Breast epithelium (tissue), 4 donors: ENCODE results near the gene KDM4B. TPM values are rescaled to one million over a fixed set of nuclear protein-coding genes. Genes with fewer than 3 reads are reported as not detected.
"Not testable (repeated sequence)": the region's sequence is repeated elsewhere in the genome, so short reads cannot be mapped to it uniquely, and the experiment has no call there.

Source experiments
- DNase-seq, 2 donors: peaks; one replicate each; pipeline ENCODE4 v3.0.0-alpha.2; 2019; ENCODE audit warnings: low spot score in 2 of 2
- H3K27ac ChIP-seq, 2 donors: fragments of 200-600 bp; sonication (generic) in 1 of 2; one replicate each; pipeline ENCODE4 v1.5.1; 2016 to 2019; ENCODE audit warnings: mild to moderate bottlenecking in 1 of 2
- H3K27me3 ChIP-seq, 2 donors: fragments of 200-600 bp; sonication (generic) in 1 of 2; one replicate each; pipeline versions ENCODE4 v1.5.1 to v1.6.0; 2017 to 2019; ENCODE audit warnings: control low read depth in 1 of 2, mild to moderate bottlenecking in 1 of 2
- H3K36me3 ChIP-seq: fragments of 200-600 bp; one replicate; pipeline ENCODE4 v1.5.1; 2019
- H3K4me1 ChIP-seq, 2 donors: fragments of 200-600 bp; sonication (generic); one replicate each; pipeline ENCODE4 v1.5.1; 2016 to 2019; ENCODE audit warnings: control low read depth in 1 of 2
- H3K4me3 ChIP-seq, 3 donors: fragments of 200-600 bp; sonication (generic); 1 replicate in 2 of 3; 2 replicates in 1 of 3; pipeline ENCODE4 v1.5.1; 2016 to 2019; ENCODE audit warnings: mild to moderate bottlenecking in 3 of 3, moderate library complexity in 2 of 3
- H3K9me3 ChIP-seq, 2 donors: fragments of 200-600 bp; sonication (generic) in 1 of 2; one replicate each; pipeline ENCODE4 v1.5.1; 2016 to 2019; ENCODE audit warnings: control low read depth in 1 of 2
- CTCF ChIP-seq, 3 donors: fragments of 450-650 bp; IDR thresholded peaks; one replicate each; pipeline ENCODE4 v1.5.1; 2016 to 2017; ENCODE audit warnings: antibody characterized with exemption in 3 of 3, mild to moderate bottlenecking in 3 of 3, moderate library complexity in 3 of 3
- POLR2A ChIP-seq: fragments of 450-650 bp; IDR thresholded peaks from one replicate; pipeline ENCODE4 v1.6.1; 2016; ENCODE audit warnings: antibody characterized with exemption, mild to moderate bottlenecking, moderate library complexity
- POLR2AphosphoS5 ChIP-seq, 3 donors: sonication (generic); formaldehyde crosslinking; IDR thresholded peaks; one replicate each; pipeline ENCODE4 v1.6.1; 2017; ENCODE audit warnings: antibody characterized with exemption in 3 of 3
- intact Hi-C: fragments of 100-400 bp; cut with DNase I; formaldehyde crosslinking; loops from one replicate; pipeline ENCODE4 v1.15.1; 2023; ENCODE audit warnings: low total_unique reads
- total RNA-seq, 3 donors: library from RNA; depleted of rRNA; stranded (reverse); fragments of >200 nt; gene quantifications; one replicate each; pipeline ENCODE4 v1.1.0, GENCODE V29; 2016

KDM4B gene
- total RNA-seq, 3 donors from 2014 or later, result 25.0 to 55.3 (median 40.3) TPM

- no peak for TF ChIP-seq POLR2AphosphoS5 (IDR thresholded peaks at IDR 0.05)
- TF ChIP-seq POLR2A, result no peak
- no peak for TF ChIP-seq CTCF (IDR thresholded peaks at IDR 0.05)
- Histone ChIP-seq H3K36me3 (no peaks in the 10 kb centered on the region), H3K9me3 (no peaks in the 10 kb centered on the region), H3K27me3 (no peaks in the 10 kb centered on the region), H3K27ac (no peak overlapping the region), H3K4me3 (no peak overlapping the region), H3K4me1 (peaks cover 0 to 6% of the 10 kb centered on the region in 2 donors)
- intact Hi-C loops, result no loop called here
- DNase-seq, result no peak
Observed at GRCh38 chr19:5026706-5027273, 57.9 kb downstream of the KDM4B start.

GRCh38 chr19:5028229-5028886 lies 59.4 kb downstream of the KDM4B start:
- no peak for TF ChIP-seq POLR2A
- no peak for TF ChIP-seq POLR2AphosphoS5 (IDR thresholded peaks at IDR 0.05)
- no peak for TF ChIP-seq CTCF (IDR thresholded peaks at IDR 0.05)
- H3K4me1 ChIP-seq, result peaks cover 0 to under 1% of the 10 kb centered on the region in 2 donors
- H3K36me3 ChIP-seq, result no peaks in the 10 kb centered on the region
- H3K4me3 ChIP-seq, result no peak overlapping the region
- no peaks in the 10 kb centered on the region for H3K27me3 ChIP-seq
- H3K27ac ChIP-seq, result no peak overlapping the region
- intact Hi-C loops, result no loop called here
- no peak for DNase-seq
- no peaks in the 10 kb centered on the region for H3K9me3 ChIP-seq

- H3K4me3 ChIP-seq, intact Hi-C loops, H3K36me3 ChIP-seq, H3K27me3 ChIP-seq, H3K9me3 ChIP-seq, H3K4me1 ChIP-seq: not testable (repeated sequence)
- peak overlapping the region in 1 of 2 donors; percentile 38 for H3K27ac ChIP-seq
- DNase-seq, result peak in 1 of 2 donors; percentile 73
- TF ChIP-seq CTCF (IDR thresholded peaks at IDR 0.05), result peak; percentile 38 to 58 (median 52)
Observed at GRCh38 chr19:5029596-5029995, 60.7 kb downstream of the KDM4B start.

DNA sequence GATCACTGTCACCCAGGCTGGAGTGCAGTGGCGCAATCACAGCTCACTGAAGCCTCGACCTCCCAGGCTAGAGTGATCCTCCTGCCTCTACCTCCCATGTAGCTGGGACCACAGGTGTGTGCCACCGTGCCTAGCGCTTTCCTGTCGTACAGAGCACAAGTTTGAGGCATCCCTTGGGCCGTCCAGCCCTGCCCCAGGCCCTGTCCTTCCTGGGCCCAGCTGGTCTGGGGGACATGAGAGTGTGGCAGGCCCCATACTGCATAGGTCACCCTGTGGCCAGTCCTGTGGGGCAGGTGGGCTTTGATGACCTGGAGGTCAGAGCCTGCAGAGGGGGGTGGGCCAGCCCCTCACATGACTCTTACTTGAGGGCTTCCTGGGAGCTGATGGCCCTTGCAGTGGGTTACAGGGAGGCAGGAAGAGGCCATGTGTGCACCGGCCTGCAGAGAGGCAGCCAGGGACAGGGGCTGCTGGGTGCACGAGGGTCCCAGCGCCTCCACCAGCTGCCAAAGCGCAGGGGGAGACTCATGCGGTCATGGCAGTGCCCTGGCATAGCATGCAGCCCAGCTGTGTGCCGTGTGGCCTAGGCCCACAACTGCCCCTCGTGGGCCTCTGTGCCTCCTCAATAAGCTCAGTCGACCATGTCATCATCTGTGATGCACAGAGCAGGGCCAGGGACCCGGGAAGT lies 61.4 kb downstream of the KDM4B start:
- TF ChIP-seq CTCF (IDR thresholded peaks at IDR 0.05), result no peak
- no peak for TF ChIP-seq POLR2AphosphoS5 (IDR thresholded peaks at IDR 0.05)
- no peak for TF ChIP-seq POLR2A
- intact Hi-C loops, result no loop called here
- H3K9me3 ChIP-seq, result no peaks in the 10 kb centered on the region
- no peaks in the 10 kb centered on the region for H3K4me1 ChIP-seq
- no peak overlapping the region for H3K4me3 ChIP-seq
- DNase-seq, result no peak
- H3K27ac ChIP-seq, result peak overlapping the region in 1 of 2 donors; percentile 14
- H3K36me3 ChIP-seq, result no peaks in the 10 kb centered on the region
- no peaks in the 10 kb centered on the region for H3K27me3 ChIP-seq

GRCh38 chr19:5030822-5031221 lies 61.9 kb downstream of the KDM4B start:
- intact Hi-C loops, result no loop called here
- no peaks in the 10 kb centered on the region for H3K27me3 ChIP-seq
- DNase-seq, result no peak
- no peak overlapping the region for H3K4me3 ChIP-seq
- H3K27ac ChIP-seq, result peak overlapping the region in 1 of 2 donors; percentile 14
- H3K4me1 ChIP-seq, result no peaks in the 10 kb centered on the region
- TF ChIP-seq CTCF (IDR thresholded peaks at IDR 0.05) (no peak), POLR2A (no peak), POLR2AphosphoS5 (IDR thresholded peaks at IDR 0.05) (no peak)
- H3K36me3 ChIP-seq, result no peaks in the 10 kb centered on the region
- no peaks in the 10 kb centered on the region for H3K9me3 ChIP-seq
